ENCODE measurements around the gene EFCAB5. TPM values are rescaled to one million over a fixed set of nuclear protein-coding genes. Genes with fewer than 3 reads are reported as not detected.

The EFCAB5 gene
- total and polyA plus RNA-seq, 2 experiments from 2014 or later = 0.68 TPM; not detected in 1

DNA sequence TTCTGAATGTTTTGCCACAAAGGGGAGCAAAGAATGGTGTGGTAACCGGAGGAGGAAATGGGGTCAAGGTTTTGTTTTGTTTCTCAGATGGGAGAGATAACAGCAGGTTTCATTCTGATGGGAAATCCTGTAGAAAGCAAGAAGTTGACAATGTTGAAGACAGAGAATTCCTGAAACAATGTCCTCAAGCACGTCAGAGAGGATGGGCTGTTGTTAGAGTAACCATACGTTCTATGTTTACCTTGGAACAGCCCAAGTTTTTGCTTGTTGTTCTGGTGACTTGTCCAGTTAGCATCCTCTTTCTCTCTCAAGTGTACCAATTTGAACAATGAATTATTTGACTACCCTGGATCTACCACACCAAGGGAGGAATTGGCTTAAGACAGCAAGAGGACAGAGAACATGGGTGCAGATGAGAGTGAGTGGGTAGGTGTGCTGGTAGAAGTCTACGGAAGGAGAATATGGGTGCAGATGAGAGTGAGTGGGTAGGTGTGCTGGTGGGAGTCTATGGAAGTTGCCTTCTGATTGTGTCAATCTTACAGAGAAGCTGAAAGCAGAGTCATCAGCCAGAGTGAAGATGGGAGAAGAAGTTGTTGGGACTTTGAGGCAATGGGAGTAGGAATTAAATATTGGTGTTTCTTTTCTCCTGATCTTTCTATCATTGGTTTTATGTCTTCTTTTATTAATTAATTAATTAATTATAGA, 160.4 kb downstream of the EFCAB5 start (continued):
- TF ChIP-seq ZNF331 (CRISPR knock-in tag; IDR thresholded peaks at IDR 0.05; ENCODE audit: low read depth) = no peak
- TF ChIP-seq POLR2AphosphoS5 (IDR thresholded peaks at IDR 0.05; ENCODE audit: low read depth) = no peak
- no peak for TF ChIP-seq STAT1 (IDR thresholded peaks at IDR 0.05; ENCODE audit: unreplicated experiment)
- TF ChIP-seq, protein P1, sequence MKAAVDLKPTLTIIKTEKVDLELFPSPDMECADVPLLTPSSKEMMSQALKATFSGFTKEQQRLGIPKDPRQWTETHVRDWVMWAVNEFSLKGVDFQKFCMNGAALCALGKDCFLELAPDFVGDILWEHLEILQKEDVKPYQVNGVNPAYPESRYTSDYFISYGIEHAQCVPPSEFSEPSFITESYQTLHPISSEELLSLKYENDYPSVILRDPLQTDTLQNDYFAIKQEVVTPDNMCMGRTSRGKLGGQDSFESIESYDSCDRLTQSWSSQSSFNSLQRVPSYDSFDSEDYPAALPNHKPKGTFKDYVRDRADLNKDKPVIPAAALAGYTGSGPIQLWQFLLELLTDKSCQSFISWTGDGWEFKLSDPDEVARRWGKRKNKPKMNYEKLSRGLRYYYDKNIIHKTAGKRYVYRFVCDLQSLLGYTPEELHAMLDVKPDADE (IDR thresholded peaks at IDR 0.05) = no peak

DNA sequence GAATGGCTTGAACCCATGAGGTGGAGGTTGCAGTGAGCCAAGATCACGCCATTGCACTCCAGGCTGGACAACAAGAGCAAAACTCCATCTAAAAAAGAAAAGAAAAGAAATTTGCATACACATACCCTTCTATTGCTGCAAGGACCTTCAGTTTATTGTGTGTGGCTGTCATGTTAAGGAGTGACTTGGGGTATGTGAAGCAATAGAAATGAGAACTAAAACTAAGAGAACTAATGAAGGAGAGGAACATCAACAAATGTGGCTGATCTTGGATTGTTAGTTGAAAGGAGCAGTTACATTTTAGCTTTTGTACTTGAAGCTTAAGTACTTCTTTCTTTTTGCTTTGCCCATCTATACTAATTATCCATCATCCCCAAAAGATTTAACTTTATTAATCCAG, 162.5 kb downstream of the EFCAB5 start:
- no peak overlapping the region for H3K4me3 ChIP-seq
- DNase-seq (ENCODE audit: low spot score) = no peak
- Mint-ChIP-seq H3K4me1 (peaks cover 3% of the 10 kb centered on the region; the same call in 1 of the 3 replicates), H3K27me3 (ENCODE audit: insufficient read depth, low read depth, poor library complexity) (peaks cover 5% of the 10 kb centered on the region), H3K27ac (no peak overlapping the region), H3K4me3 (no peak overlapping the region), H3K36me3 (ENCODE audit: low read depth) (no peaks in the 10 kb centered on the region), H3K9me3 (no peaks in the 10 kb centered on the region)
- no peaks in the 10 kb centered on the region for H3K36me3 ChIP-seq (ENCODE audit: insufficient read depth)
- no peaks in the 10 kb centered on the region for H3F3A ChIP-seq (replicated peaks; ENCODE audit: low read depth)
- no peaks in the 10 kb centered on the region for H3K4me1 ChIP-seq (ENCODE audit: insufficient read depth)
- no peak overlapping the region for H3K4me2 ChIP-seq
- no peaks in the 10 kb centered on the region for H3K79me2 ChIP-seq (replicated peaks; ENCODE audit: insufficient read depth)
- no peak for ATAC-seq
- H3K27me3 ChIP-seq (ENCODE audit: insufficient read depth) = no peaks in the 10 kb centered on the region
- H4K20me1 ChIP-seq (replicated peaks; ENCODE audit: insufficient read depth) = no peaks in the 10 kb centered on the region
- no peaks in the 10 kb centered on the region for H3K9me2 ChIP-seq (ENCODE audit: insufficient read depth)
- H3K27ac ChIP-seq (ENCODE audit: low read depth) = no peak overlapping the region
- no peak overlapping the region for H2AFZ ChIP-seq
- TF ChIP-seq, protein P2, sequence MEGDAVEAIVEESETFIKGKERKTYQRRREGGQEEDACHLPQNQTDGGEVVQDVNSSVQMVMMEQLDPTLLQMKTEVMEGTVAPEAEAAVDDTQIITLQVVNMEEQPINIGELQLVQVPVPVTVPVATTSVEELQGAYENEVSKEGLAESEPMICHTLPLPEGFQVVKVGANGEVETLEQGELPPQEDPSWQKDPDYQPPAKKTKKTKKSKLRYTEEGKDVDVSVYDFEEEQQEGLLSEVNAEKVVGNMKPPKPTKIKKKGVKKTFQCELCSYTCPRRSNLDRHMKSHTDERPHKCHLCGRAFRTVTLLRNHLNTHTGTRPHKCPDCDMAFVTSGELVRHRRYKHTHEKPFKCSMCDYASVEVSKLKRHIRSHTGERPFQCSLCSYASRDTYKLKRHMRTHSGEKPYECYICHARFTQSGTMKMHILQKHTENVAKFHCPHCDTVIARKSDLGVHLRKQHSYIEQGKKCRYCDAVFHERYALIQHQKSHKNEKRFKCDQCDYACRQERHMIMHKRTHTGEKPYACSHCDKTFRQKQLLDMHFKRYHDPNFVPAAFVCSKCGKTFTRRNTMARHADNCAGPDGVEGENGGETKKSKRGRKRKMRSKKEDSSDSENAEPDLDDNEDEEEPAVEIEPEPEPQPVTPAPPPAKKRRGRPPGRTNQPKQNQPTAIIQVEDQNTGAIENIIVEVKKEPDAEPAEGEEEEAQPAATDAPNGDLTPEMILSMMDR (conservative IDR thresholded peaks at IDR 0.05; ENCODE audit: low read depth in 2 of 2) = no peak
- TF ChIP-seq, protein P3, sequence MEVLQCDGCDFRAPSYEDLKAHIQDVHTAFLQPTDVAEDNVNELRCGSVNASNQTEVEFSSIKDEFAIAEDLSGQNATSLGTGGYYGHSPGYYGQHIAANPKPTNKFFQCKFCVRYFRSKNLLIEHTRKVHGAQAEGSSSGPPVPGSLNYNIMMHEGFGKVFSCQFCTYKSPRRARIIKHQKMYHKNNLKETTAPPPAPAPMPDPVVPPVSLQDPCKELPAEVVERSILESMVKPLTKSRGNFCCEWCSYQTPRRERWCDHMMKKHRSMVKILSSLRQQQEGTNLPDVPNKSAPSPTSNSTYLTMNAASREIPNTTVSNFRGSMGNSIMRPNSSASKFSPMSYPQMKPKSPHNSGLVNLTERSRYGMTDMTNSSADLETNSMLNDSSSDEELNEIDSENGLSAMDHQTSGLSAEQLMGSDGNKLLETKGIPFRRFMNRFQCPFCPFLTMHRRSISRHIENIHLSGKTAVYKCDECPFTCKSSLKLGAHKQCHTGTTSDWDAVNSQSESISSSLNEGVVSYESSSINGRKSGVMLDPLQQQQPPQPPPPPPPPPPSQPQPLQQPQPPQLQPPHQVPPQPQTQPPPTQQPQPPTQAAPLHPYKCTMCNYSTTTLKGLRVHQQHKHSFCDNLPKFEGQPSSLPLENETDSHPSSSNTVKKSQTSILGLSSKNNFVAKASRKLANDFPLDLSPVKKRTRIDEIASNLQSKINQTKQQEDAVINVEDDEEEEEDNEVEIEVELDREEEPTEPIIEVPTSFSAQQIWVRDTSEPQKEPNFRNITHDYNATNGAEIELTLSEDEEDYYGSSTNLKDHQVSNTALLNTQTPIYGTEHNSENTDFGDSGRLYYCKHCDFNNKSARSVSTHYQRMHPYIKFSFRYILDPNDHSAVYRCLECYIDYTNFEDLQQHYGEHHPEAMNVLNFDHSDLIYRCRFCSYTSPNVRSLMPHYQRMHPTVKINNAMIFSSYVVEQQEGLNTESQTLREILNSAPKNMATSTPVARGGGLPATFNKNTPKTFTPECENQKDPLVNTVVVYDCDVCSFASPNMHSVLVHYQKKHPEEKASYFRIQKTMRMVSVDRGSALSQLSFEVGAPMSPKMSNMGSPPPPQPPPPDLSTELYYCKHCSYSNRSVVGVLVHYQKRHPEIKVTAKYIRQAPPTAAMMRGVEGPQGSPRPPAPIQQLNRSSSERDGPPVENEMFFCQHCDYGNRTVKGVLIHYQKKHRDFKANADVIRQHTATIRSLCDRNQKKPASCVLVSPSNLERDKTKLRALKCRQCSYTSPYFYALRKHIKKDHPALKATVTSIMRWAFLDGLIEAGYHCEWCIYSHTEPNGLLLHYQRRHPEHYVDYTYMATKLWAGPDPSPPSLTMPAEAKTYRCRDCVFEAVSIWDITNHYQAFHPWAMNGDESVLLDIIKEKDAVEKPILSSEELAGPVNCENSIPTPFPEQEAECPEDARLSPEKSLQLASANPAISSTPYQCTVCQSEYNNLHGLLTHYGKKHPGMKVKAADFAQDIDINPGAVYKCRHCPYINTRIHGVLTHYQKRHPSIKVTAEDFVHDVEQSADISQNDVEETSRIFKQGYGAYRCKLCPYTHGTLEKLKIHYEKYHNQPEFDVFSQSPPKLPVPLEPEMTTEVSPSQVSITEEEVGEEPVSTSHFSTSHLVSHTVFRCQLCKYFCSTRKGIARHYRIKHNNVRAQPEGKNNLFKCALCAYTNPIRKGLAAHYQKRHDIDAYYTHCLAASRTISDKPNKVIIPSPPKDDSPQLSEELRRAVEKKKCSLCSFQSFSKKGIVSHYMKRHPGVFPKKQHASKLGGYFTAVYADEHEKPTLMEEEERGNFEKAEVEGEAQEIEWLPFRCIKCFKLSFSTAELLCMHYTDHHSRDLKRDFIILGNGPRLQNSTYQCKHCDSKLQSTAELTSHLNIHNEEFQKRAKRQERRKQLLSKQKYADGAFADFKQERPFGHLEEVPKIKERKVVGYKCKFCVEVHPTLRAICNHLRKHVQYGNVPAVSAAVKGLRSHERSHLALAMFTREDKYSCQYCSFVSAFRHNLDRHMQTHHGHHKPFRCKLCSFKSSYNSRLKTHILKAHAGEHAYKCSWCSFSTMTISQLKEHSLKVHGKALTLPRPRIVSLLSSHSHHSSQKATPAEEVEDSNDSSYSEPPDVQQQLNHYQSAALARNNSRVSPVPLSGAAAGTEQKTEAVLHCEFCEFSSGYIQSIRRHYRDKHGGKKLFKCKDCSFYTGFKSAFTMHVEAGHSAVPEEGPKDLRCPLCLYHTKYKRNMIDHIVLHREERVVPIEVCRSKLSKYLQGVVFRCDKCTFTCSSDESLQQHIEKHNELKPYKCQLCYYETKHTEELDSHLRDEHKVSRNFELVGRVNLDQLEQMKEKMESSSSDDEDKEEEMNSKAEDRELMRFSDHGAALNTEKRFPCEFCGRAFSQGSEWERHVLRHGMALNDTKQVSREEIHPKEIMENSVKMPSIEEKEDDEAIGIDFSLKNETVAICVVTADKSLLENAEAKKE (CRISPR knock-in tag; IDR thresholded peaks at IDR 0.05) = no peak
- TF ChIP-seq NANOG (IDR thresholded peaks at IDR 0.05; ENCODE audit: borderline replicate concordance) (no peak), CREB1 (CRISPR knock-in tag; IDR thresholded peaks at IDR 0.05; ENCODE audit: low read depth) (no peak), EZH2 (IDR thresholded peaks at IDR 0.05; ENCODE audit: low read depth, unreplicated experiment) (no peak), STAT1 (IDR thresholded peaks at IDR 0.05; ENCODE audit: unreplicated experiment) (no peak)
- TF ChIP-seq, protein P1 (IDR thresholded peaks at IDR 0.05) = no peak
- TF ChIP-seq, protein P4, sequence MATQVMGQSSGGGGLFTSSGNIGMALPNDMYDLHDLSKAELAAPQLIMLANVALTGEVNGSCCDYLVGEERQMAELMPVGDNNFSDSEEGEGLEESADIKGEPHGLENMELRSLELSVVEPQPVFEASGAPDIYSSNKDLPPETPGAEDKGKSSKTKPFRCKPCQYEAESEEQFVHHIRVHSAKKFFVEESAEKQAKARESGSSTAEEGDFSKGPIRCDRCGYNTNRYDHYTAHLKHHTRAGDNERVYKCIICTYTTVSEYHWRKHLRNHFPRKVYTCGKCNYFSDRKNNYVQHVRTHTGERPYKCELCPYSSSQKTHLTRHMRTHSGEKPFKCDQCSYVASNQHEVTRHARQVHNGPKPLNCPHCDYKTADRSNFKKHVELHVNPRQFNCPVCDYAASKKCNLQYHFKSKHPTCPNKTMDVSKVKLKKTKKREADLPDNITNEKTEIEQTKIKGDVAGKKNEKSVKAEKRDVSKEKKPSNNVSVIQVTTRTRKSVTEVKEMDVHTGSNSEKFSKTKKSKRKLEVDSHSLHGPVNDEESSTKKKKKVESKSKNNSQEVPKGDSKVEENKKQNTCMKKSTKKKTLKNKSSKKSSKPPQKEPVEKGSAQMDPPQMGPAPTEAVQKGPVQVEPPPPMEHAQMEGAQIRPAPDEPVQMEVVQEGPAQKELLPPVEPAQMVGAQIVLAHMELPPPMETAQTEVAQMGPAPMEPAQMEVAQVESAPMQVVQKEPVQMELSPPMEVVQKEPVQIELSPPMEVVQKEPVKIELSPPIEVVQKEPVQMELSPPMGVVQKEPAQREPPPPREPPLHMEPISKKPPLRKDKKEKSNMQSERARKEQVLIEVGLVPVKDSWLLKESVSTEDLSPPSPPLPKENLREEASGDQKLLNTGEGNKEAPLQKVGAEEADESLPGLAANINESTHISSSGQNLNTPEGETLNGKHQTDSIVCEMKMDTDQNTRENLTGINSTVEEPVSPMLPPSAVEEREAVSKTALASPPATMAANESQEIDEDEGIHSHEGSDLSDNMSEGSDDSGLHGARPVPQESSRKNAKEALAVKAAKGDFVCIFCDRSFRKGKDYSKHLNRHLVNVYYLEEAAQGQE (IDR thresholded peaks at IDR 0.05; ENCODE audit: unreplicated experiment) = no peak

All from GM23338 (cell line).